Naive B cell (primary cell): Measurements from ENCODE around the gene GDA. TPM values are rescaled to one million over a fixed set of nuclear protein-coding genes. Genes with fewer than 3 reads are reported as not detected.

Experiments used
- ATAC-seq, 2 donors: fragments of 150-1000 bp; cut with Tn5 transposase; 2 replicates each; pipeline ENCODE4 v1.10.0; 2021; ENCODE audit warnings: low read depth in 2 of 2, mild to moderate bottlenecking in 2 of 2, moderate library complexity in 2 of 2
- DNase-seq: peaks from one replicate; pipeline ENCODE4 v3.0.0; 2022
- H3K27ac Mint-ChIP-seq, 6 donors: one replicate each; pipeline ENCODE4 v1.8.0; 2020 to 2022; ENCODE audit warnings: mild to moderate bottlenecking in 6 of 6, mixed read lengths in 6 of 6, moderate library complexity in 5 of 6, inconsistent platforms in 2 of 6
- H3K27me3 Mint-ChIP-seq, 3 donors: one replicate each; pipeline ENCODE4 v1.8.0; 2021 to 2022; ENCODE audit warnings: mixed read lengths in 3 of 3, mild to moderate bottlenecking in 1 of 3
- H3K36me3 Mint-ChIP-seq, 2 donors: one replicate each; pipeline ENCODE4 v1.8.0; 2020 to 2022; ENCODE audit warnings: mixed read lengths in 2 of 2, inconsistent platforms in 1 of 2, mild to moderate bottlenecking in 1 of 2
- H3K4me1 Mint-ChIP-seq, 3 donors: one replicate each; pipeline ENCODE4 v1.8.0; 2020 to 2022; ENCODE audit warnings: mixed read lengths in 3 of 3, inconsistent platforms in 1 of 3, mild to moderate bottlenecking in 1 of 3, moderate library complexity in 1 of 3
- H3K4me3 Mint-ChIP-seq, 8 donors: one replicate each; pipeline ENCODE4 v1.8.0; 2020 to 2022; ENCODE audit warnings: mild to moderate bottlenecking in 8 of 8, mixed read lengths in 8 of 8, moderate library complexity in 8 of 8, inconsistent platforms in 2 of 8
- H3K9me3 Mint-ChIP-seq, 7 donors: one replicate each; pipeline ENCODE4 v1.8.0; 2020 to 2022; ENCODE audit warnings: mixed read lengths in 7 of 7, mild to moderate bottlenecking in 5 of 7, inconsistent platforms in 2 of 7, moderate library complexity in 1 of 7
- polyA plus RNA-seq, 6 donors: library from polyadenylated mRNA; unstranded; fragments of 300-500 nt; fragmentation: Illumina TruSeq; gene quantifications; one replicate each; pipeline ENCODE4 v1.2.3, GENCODE V29; 2021; ENCODE audit warnings: low read depth in 6 of 6

GDA gene
- polyA plus RNA-seq, result under 1 TPM in 2 of 6 donors, not detected in 4; 0.11 to 0.49 TPM

- Mint-ChIP-seq H3K9me3 (peaks cover 0 to 4% (median 0%) of the 10 kb centered on the region in 7 donors), H3K4me3 (peak within 1 kb of the TSS; percentile 37 to 82 (median 68)), H3K27ac (peak within 1 kb of the TSS in 1 of 6 donors; percentile 76), H3K4me1 (peaks cover 5 to 25% (median 23%) of the 10 kb centered on the region in 3 donors), H3K36me3 (no peaks in the 10 kb centered on the region), H3K27me3 (peaks cover 44 to 64% (median 50%) of the 10 kb centered on the region in 3 donors)
- ATAC-seq, result no peak
- no peak for DNase-seq
Observed at GRCh38 chr9:72149231-72149975, at the start of gene GDA. TSS of gene GDA (plus strand) at chr9:72149440. CDS start at chr9:72149560, 120 bp downstream.

GRCh38 chr9:72102520-72102919, 46.7 kb upstream of the GDA start:
- H3K4me1 Mint-ChIP-seq, result no peaks in the 10 kb centered on the region
- DNase-seq (no peak), ATAC-seq (no peak)
- H3K9me3 Mint-ChIP-seq, result peaks cover 3 to 17% (median 9%) of the 10 kb centered on the region in 7 donors
- no peak overlapping the region for H3K27ac Mint-ChIP-seq
- H3K27me3 Mint-ChIP-seq, result peaks cover 0 to 2% (median 0%) of the 10 kb centered on the region in 3 donors
- no peak overlapping the region for H3K4me3 Mint-ChIP-seq
- H3K36me3 Mint-ChIP-seq, result peaks cover 0 to 9% of the 10 kb centered on the region in 2 donors

GRCh38 chr9:72113056-72113455, 36.2 kb upstream of the GDA start:
- peak overlapping the region in 1 of 6 donors; percentile 47 for H3K27ac Mint-ChIP-seq
- H3K9me3 Mint-ChIP-seq, result peaks cover 0 to 1% (median 0%) of the 10 kb centered on the region in 7 donors
- peaks cover 0 to 14% (median 6%) of the 10 kb centered on the region in 3 donors for H3K27me3 Mint-ChIP-seq
- H3K36me3 Mint-ChIP-seq, result no peaks in the 10 kb centered on the region
- DNase-seq (no peak), ATAC-seq (no peak)
- no peak overlapping the region for H3K4me3 Mint-ChIP-seq
- H3K4me1 Mint-ChIP-seq, result no peaks in the 10 kb centered on the region

- no peaks in the 10 kb centered on the region for H3K4me1 Mint-ChIP-seq
- H3K27me3 Mint-ChIP-seq, result peaks cover 6 to 12% (median 8%) of the 10 kb centered on the region in 3 donors
- no peak overlapping the region for H3K4me3 Mint-ChIP-seq
- ATAC-seq, result no peak
- H3K27ac Mint-ChIP-seq, result no peak overlapping the region
- no peaks in the 10 kb centered on the region for H3K36me3 Mint-ChIP-seq
- H3K9me3 Mint-ChIP-seq, result peaks cover 0 to 1% (median 0%) of the 10 kb centered on the region in 7 donors
- no peak for DNase-seq
Observed at GRCh38 chr9:72119853-72120252, 29.4 kb upstream of the GDA start.

GRCh38 chr9:72124947-72125346, 24.3 kb upstream of the GDA start:
- H3K4me1 Mint-ChIP-seq, result no peaks in the 10 kb centered on the region

GRCh38 chr9:72127753-72128152, 21.5 kb upstream of the GDA start:
- Mint-ChIP-seq H3K27me3 (peaks cover 16 to 28% (median 16%) of the 10 kb centered on the region in 3 donors), H3K4me3 (no peak overlapping the region), H3K4me1 (no peaks in the 10 kb centered on the region), H3K36me3 (no peaks in the 10 kb centered on the region), H3K27ac (no peak overlapping the region), H3K9me3 (peaks cover 0 to 1% (median 0%) of the 10 kb centered on the region in 7 donors)
- no peak for DNase-seq
- ATAC-seq, result no peak

More at GRCh38 chr9:72124947-72125346, 24.3 kb upstream of the GDA start:
- no peaks in the 10 kb centered on the region for H3K9me3 Mint-ChIP-seq
- no peak overlapping the region for H3K4me3 Mint-ChIP-seq
- H3K36me3 Mint-ChIP-seq, result no peaks in the 10 kb centered on the region
- H3K27ac Mint-ChIP-seq, result no peak overlapping the region
- ATAC-seq (no peak), DNase-seq (no peak)
- H3K27me3 Mint-ChIP-seq, result peaks cover 8 to 17% (median 16%) of the 10 kb centered on the region in 3 donors

- Mint-ChIP-seq H3K4me3 (no peak overlapping the region), H3K27ac (no peak overlapping the region), H3K27me3 (peaks cover 16 to 28% (median 16%) of the 10 kb centered on the region in 3 donors), H3K36me3 (no peaks in the 10 kb centered on the region), H3K9me3 (peaks cover 0 to 1% (median 0%) of the 10 kb centered on the region in 7 donors), H3K4me1 (no peaks in the 10 kb centered on the region)
- ATAC-seq (no peak), DNase-seq (no peak)
Observed at GRCh38 chr9:72128526-72128925, 20.7 kb upstream of the GDA start.

- no peak overlapping the region for H3K27ac Mint-ChIP-seq
- no peak for ATAC-seq
- peaks cover 0 to 1% (median 0%) of the 10 kb centered on the region in 7 donors for H3K9me3 Mint-ChIP-seq
- H3K4me1 Mint-ChIP-seq, result no peaks in the 10 kb centered on the region
- no peaks in the 10 kb centered on the region for H3K36me3 Mint-ChIP-seq
- no peak for DNase-seq
- peaks cover 16 to 22% (median 21%) of the 10 kb centered on the region in 3 donors for H3K27me3 Mint-ChIP-seq
- H3K4me3 Mint-ChIP-seq, result no peak overlapping the region
Observed at GRCh38 chr9:72129271-72130156, 19.7 kb upstream of the GDA start.

GRCh38 chr9:72130321-72130720, 18.9 kb upstream of the GDA start:
- DNase-seq (no peak), ATAC-seq (no peak)
- Mint-ChIP-seq H3K27me3 (peaks cover 11 to 22% (median 21%) of the 10 kb centered on the region in 3 donors), H3K4me3 (no peak overlapping the region), H3K36me3 (no peaks in the 10 kb centered on the region), H3K9me3 (peaks cover 0 to 1% (median 0%) of the 10 kb centered on the region in 7 donors), H3K27ac (no peak overlapping the region), H3K4me1 (no peaks in the 10 kb centered on the region)

GRCh38 chr9:72131206-72131605, 18.0 kb upstream of the GDA start:
- peaks cover 0 to 1% (median 0%) of the 10 kb centered on the region in 7 donors for H3K9me3 Mint-ChIP-seq
- H3K27me3 Mint-ChIP-seq, result peaks cover 8 to 22% (median 21%) of the 10 kb centered on the region in 3 donors
- no peak for ATAC-seq
- no peak for DNase-seq
- no peak overlapping the region for H3K27ac Mint-ChIP-seq
- H3K36me3 Mint-ChIP-seq, result no peaks in the 10 kb centered on the region
- H3K4me3 Mint-ChIP-seq, result no peak overlapping the region
- H3K4me1 Mint-ChIP-seq, result no peaks in the 10 kb centered on the region

- no peak for DNase-seq
- Mint-ChIP-seq H3K36me3 (no peaks in the 10 kb centered on the region), H3K4me1 (no peaks in the 10 kb centered on the region), H3K4me3 (no peak overlapping the region), H3K9me3 (peaks cover 0 to 1% (median 0%) of the 10 kb centered on the region in 7 donors), H3K27me3 (peaks cover 8 to 21% (median 17%) of the 10 kb centered on the region in 3 donors), H3K27ac (no peak overlapping the region)
- ATAC-seq, result no peak
Observed at GRCh38 chr9:72132052-72132451, 17.2 kb upstream of the GDA start.

- peaks cover 0 to 1% (median 0%) of the 10 kb centered on the region in 7 donors for H3K9me3 Mint-ChIP-seq
- H3K4me3 Mint-ChIP-seq, result no peak overlapping the region
- no peak overlapping the region for H3K27ac Mint-ChIP-seq
- H3K27me3 Mint-ChIP-seq, result peaks cover 8 to 17% (median 12%) of the 10 kb centered on the region in 3 donors
- no peaks in the 10 kb centered on the region for H3K36me3 Mint-ChIP-seq
- no peaks in the 10 kb centered on the region for H3K4me1 Mint-ChIP-seq
- ATAC-seq (no peak), DNase-seq (no peak)
Observed at GRCh38 chr9:72133365-72134035, 15.7 kb upstream of the GDA start.

GRCh38 chr9:72134801-72135200, 14.4 kb upstream of the GDA start:
- Mint-ChIP-seq H3K9me3 (peaks cover 0 to 1% (median 0%) of the 10 kb centered on the region in 7 donors), H3K27ac (no peak overlapping the region), H3K36me3 (no peaks in the 10 kb centered on the region), H3K27me3 (peaks cover 12 to 17% (median 15%) of the 10 kb centered on the region in 3 donors), H3K4me1 (no peaks in the 10 kb centered on the region), H3K4me3 (no peak overlapping the region)
- ATAC-seq (no peak), DNase-seq (no peak)
